ENCODE results near the gene PNPT1.

GRCh38 chr2:55668956-55669355, 24.7 kb downstream of the PNPT1 start:
- TF ChIP-seq, protein P1, sequence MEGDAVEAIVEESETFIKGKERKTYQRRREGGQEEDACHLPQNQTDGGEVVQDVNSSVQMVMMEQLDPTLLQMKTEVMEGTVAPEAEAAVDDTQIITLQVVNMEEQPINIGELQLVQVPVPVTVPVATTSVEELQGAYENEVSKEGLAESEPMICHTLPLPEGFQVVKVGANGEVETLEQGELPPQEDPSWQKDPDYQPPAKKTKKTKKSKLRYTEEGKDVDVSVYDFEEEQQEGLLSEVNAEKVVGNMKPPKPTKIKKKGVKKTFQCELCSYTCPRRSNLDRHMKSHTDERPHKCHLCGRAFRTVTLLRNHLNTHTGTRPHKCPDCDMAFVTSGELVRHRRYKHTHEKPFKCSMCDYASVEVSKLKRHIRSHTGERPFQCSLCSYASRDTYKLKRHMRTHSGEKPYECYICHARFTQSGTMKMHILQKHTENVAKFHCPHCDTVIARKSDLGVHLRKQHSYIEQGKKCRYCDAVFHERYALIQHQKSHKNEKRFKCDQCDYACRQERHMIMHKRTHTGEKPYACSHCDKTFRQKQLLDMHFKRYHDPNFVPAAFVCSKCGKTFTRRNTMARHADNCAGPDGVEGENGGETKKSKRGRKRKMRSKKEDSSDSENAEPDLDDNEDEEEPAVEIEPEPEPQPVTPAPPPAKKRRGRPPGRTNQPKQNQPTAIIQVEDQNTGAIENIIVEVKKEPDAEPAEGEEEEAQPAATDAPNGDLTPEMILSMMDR (IDR thresholded peaks at IDR 0.05; ENCODE audit: poor library complexity, severe bottlenecking): no peak
- TF ChIP-seq EP300 (conservative IDR thresholded peaks at IDR 0.05; ENCODE audit: poor library complexity, severe bottlenecking) (no peak), RAD21 (conservative IDR thresholded peaks at IDR 0.05) (no peak), EZH2 (IDR thresholded peaks at IDR 0.05; ENCODE audit: borderline replicate concordance, insufficient read depth, low read length, poor library complexity, severe bottlenecking) (no peak), SMC3 (conservative IDR thresholded peaks at IDR 0.05; ENCODE audit: poor library complexity) (no peak), MXI1 (conservative IDR thresholded peaks at IDR 0.05; ENCODE audit: poor library complexity, severe bottlenecking) (no peak), TAF1 (IDR thresholded peaks at IDR 0.05; ENCODE audit: low read depth) (no peak), POLR2AphosphoS5 (IDR thresholded peaks at IDR 0.05) (no peak)
- TF ChIP-seq, protein P2, sequence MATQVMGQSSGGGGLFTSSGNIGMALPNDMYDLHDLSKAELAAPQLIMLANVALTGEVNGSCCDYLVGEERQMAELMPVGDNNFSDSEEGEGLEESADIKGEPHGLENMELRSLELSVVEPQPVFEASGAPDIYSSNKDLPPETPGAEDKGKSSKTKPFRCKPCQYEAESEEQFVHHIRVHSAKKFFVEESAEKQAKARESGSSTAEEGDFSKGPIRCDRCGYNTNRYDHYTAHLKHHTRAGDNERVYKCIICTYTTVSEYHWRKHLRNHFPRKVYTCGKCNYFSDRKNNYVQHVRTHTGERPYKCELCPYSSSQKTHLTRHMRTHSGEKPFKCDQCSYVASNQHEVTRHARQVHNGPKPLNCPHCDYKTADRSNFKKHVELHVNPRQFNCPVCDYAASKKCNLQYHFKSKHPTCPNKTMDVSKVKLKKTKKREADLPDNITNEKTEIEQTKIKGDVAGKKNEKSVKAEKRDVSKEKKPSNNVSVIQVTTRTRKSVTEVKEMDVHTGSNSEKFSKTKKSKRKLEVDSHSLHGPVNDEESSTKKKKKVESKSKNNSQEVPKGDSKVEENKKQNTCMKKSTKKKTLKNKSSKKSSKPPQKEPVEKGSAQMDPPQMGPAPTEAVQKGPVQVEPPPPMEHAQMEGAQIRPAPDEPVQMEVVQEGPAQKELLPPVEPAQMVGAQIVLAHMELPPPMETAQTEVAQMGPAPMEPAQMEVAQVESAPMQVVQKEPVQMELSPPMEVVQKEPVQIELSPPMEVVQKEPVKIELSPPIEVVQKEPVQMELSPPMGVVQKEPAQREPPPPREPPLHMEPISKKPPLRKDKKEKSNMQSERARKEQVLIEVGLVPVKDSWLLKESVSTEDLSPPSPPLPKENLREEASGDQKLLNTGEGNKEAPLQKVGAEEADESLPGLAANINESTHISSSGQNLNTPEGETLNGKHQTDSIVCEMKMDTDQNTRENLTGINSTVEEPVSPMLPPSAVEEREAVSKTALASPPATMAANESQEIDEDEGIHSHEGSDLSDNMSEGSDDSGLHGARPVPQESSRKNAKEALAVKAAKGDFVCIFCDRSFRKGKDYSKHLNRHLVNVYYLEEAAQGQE (IDR thresholded peaks at IDR 0.05; ENCODE audit: borderline replicate concordance): no peak
